Gastrocnemius medialis (tissue), 4 donors: ENCODE measurements around the gene ADM5. TPM values are rescaled to one million over a fixed set of nuclear protein-coding genes. Genes with fewer than 3 reads are reported as not detected.

ENCODE experiments used
- ATAC-seq, 2 donors: fragments of 150-250 bp; one replicate each; pipeline ENCODE4 v1.9.1; 2016
- DNase-seq, 2 donors: peaks; one replicate each; pipeline ENCODE4 v3.0.0-alpha.2; 2019
- H3K27ac ChIP-seq, 4 donors: fragments of 200-600 bp; sonication (generic); 1 replicate in 1 of 4; 2 replicates in 3 of 4; pipeline ENCODE4 v1.5.1; 2016 to 2018; ENCODE audit warnings: mild to moderate bottlenecking in 2 of 4, moderate library complexity in 1 of 4
- H3K27me3 ChIP-seq, 3 donors: fragments of 200-600 bp; sonication (generic) in 2 of 3; 1 replicate in 1 of 3; 2 replicates in 2 of 3; pipeline versions ENCODE4 v1.5.1 to v1.6.0; 2016 to 2019; ENCODE audit warnings: mild to moderate bottlenecking in 1 of 3, moderate library complexity in 1 of 3
- H3K36me3 ChIP-seq, 2 donors: fragments of 200-600 bp; sonication (generic) in 1 of 2; one replicate each; pipeline ENCODE4 v1.5.1; 2017 to 2018
- H3K4me1 ChIP-seq, 2 donors: fragments of 200-600 bp; sonication (generic) in 1 of 2; one replicate each; pipeline ENCODE4 v1.5.1; 2016 to 2017; ENCODE audit warnings: mild to moderate bottlenecking in 2 of 2
- H3K4me3 ChIP-seq, 4 donors: fragments of 200-600 bp; sonication (generic) in 3 of 4; 1 replicate in 1 of 4; 2 replicates in 3 of 4; pipeline ENCODE4 v1.5.1; 2016 to 2019; ENCODE audit warnings: mild to moderate bottlenecking in 2 of 4
- H3K9me3 ChIP-seq, 3 donors: fragments of 200-600 bp; sonication (generic) in 2 of 3; 1 replicate in 1 of 3; 2 replicates in 2 of 3; pipeline ENCODE4 v1.5.1; 2016 to 2019
- CTCF ChIP-seq, 5 experiments: fragments of 450-650 bp in 3 of 5; fragments of 200-600 bp in 2 of 5; sonication (generic) in 2 of 5; IDR thresholded peaks in 4 of 5; conservative IDR thresholded peaks in 1 of 5; 1 replicate in 4 of 5; 2 replicates in 1 of 5; pipeline ENCODE4 v1.5.1; 2016 to 2019; ENCODE audit warnings: antibody characterized with exemption in 5 of 5, mild to moderate bottlenecking in 3 of 5, moderate library complexity in 3 of 5
- POLR2A ChIP-seq, 2 donors: fragments of 450-650 bp; IDR thresholded peaks; one replicate each; pipeline ENCODE4 v1.6.1; 2017; ENCODE audit warnings: antibody characterized with exemption in 2 of 2, mild to moderate bottlenecking in 2 of 2, moderate library complexity in 2 of 2
- in situ Hi-C, 4 donors: fragments of 200-750 bp; cut with MboI; loops; one replicate each; pipeline versions ENCODE4 v1.15.0 to v1.8.0; 2017; ENCODE audit warnings: low sequenced_read_pairs in 4 of 4
- intact Hi-C: fragments of 100-400 bp; cut with DNase I; formaldehyde crosslinking; loops from one replicate; pipeline ENCODE4 v1.15.1; 2023; ENCODE audit warnings: low total_unique reads
- total RNA-seq, 4 donors: library from RNA; depleted of rRNA; stranded (reverse); fragments of >200 nt; gene quantifications; one replicate each; pipeline versions ENCODE4 v1.1.0 to v1.2.3, GENCODE V29; 2016

Gene ADM5
- total RNA-seq, 4 donors from 2014 or later, result 1.0 to 2.1 (median 1.4) TPM; not detected in 1

GRCh38 chr19:49677901-49678674 lies 11.3 kb upstream of the ADM5 start:
- H3K4me3 ChIP-seq, result peak overlapping the region; percentile 78 to 99 (median 95)
- no peaks in the 10 kb centered on the region for H3K9me3 ChIP-seq
- ATAC-seq, result no peak
- TF ChIP-seq POLR2A (IDR thresholded peaks at IDR 0.05) (no peak), CTCF (IDR thresholded peaks at IDR 0.05 in 4 of 5, conservative IDR thresholded peaks at IDR 0.05 in 1 of 5) (peak; percentile 49 to 87 (median 70))
- intact Hi-C loops (loop anchor here (1.0 to 5.0 kb wide), 9 partner anchors 38 to 686 kb away; partner anchors contain the start of genes AKT1S1, ALDH16A1, AP2A1 and GYS1), in situ Hi-C loops (loop anchor here in 1 of 4 donors (5.0 to 10.0 kb wide), 2 partner anchors 103 to 171 kb away; no protein-coding TSS in a partner anchor)
- DNase-seq, result peak; percentile 41 to 69
- peaks cover 36 to 48% of the 10 kb centered on the region in 2 donors for H3K4me1 ChIP-seq
- peak overlapping the region; percentile 98 to 100 (median 99) for H3K27ac ChIP-seq
- no peaks in the 10 kb centered on the region for H3K27me3 ChIP-seq
- H3K36me3 ChIP-seq, result peaks cover 0 to 22% of the 10 kb centered on the region in 2 donors

- no peaks in the 10 kb centered on the region for H3K9me3 ChIP-seq
- TF ChIP-seq POLR2A (IDR thresholded peaks at IDR 0.05) (peak; percentile 27 to 37), CTCF (IDR thresholded peaks at IDR 0.05 in 4 of 5, conservative IDR thresholded peaks at IDR 0.05 in 1 of 5) (no peak)
- H3K36me3 ChIP-seq, result peaks cover 0 to 33% of the 10 kb centered on the region in 2 donors
- intact Hi-C loops, result loop anchor here (2.0 to 5.0 kb wide), 4 partner anchors 87 to 687 kb away; partner anchors contain the start of genes AP2A1, GYS1, PRR12 and RUVBL2
- ATAC-seq, result peak; percentile 17 to 26
- in situ Hi-C loops, result loop anchor here in 1 of 4 donors (5.0 to 10.0 kb wide), 2 partner anchors 104 to 172 kb away; no protein-coding TSS in a partner anchor
- no peaks in the 10 kb centered on the region for H3K27me3 ChIP-seq
- H3K4me3 ChIP-seq, result peak overlapping the region; percentile 29 to 92 (median 42)
- H3K27ac ChIP-seq, result peak overlapping the region; percentile 98 to 100 (median 99)
- peaks cover 36 to 48% of the 10 kb centered on the region in 2 donors for H3K4me1 ChIP-seq
- DNase-seq, result peak; percentile 79 to 91
Measured at GRCh38 chr19:49678985-49679770, 10.2 kb upstream of the ADM5 start.

GRCh38 chr19:49679771-49680413 lies 9.5 kb upstream of the ADM5 start:
- in situ Hi-C loops, result loop anchor here in 1 of 4 donors (5.0 to 10.0 kb wide), 2 partner anchors 105 to 173 kb away; no protein-coding TSS in a partner anchor
- no peaks in the 10 kb centered on the region for H3K27me3 ChIP-seq
- H3K27ac ChIP-seq, result peak overlapping the region; percentile 98 to 100 (median 99)
- H3K4me3 ChIP-seq, result peak overlapping the region; percentile 29 to 52 (median 34)
- H3K4me1 ChIP-seq, result peaks cover 36 to 48% of the 10 kb centered on the region in 2 donors
- intact Hi-C loops, result loop anchor here (2.0 to 5.0 kb wide), 5 partner anchors 87 to 688 kb away; partner anchors contain the start of genes AP2A1, FLT3LG, GYS1 and PRR12
- DNase-seq (no peak), ATAC-seq (no peak)
- TF ChIP-seq POLR2A (IDR thresholded peaks at IDR 0.05) (no peak), CTCF (IDR thresholded peaks at IDR 0.05 in 4 of 5, conservative IDR thresholded peaks at IDR 0.05 in 1 of 5) (no peak)
- H3K36me3 ChIP-seq, result peaks cover 0 to 40% of the 10 kb centered on the region in 2 donors
- H3K9me3 ChIP-seq, result no peaks in the 10 kb centered on the region
